Posterior vena cava (tissue), 2 donors: ENCODE data around the gene CEBPA. TPM values are rescaled to one million over a fixed set of nuclear protein-coding genes. Genes with fewer than 3 reads are reported as not detected.

ENCODE experiments used
- DNase-seq: peaks from one replicate; pipeline ENCODE4 v3.0.0-alpha.2; 2020; ENCODE audit warnings: low spot score
- intact Hi-C, 2 donors: fragments of 100-400 bp; cut with DNase I; formaldehyde crosslinking; loops; one replicate each; pipeline versions ENCODE4 v1.14.1 to v1.14.2; 2022 to 2023
- total RNA-seq, 2 donors: library from RNA; stranded (reverse); fragmentation: NEBNext Ultra II Directional; extraction: Animal tissue kit (Norgen Biotek cat#: 25700); gene quantifications; one replicate each; pipeline ENCODE4 v1.2.1, GENCODE V29; 2021
- donor health status: DM: yes; HTN: yes; CAD: no.
- donor health status: DM: yes; HTN: yes; CAD: no.

Gene CEBPA
- total RNA-seq, 2 donors from 2014 or later, result 6.3 to 8.0 TPM

DNA sequence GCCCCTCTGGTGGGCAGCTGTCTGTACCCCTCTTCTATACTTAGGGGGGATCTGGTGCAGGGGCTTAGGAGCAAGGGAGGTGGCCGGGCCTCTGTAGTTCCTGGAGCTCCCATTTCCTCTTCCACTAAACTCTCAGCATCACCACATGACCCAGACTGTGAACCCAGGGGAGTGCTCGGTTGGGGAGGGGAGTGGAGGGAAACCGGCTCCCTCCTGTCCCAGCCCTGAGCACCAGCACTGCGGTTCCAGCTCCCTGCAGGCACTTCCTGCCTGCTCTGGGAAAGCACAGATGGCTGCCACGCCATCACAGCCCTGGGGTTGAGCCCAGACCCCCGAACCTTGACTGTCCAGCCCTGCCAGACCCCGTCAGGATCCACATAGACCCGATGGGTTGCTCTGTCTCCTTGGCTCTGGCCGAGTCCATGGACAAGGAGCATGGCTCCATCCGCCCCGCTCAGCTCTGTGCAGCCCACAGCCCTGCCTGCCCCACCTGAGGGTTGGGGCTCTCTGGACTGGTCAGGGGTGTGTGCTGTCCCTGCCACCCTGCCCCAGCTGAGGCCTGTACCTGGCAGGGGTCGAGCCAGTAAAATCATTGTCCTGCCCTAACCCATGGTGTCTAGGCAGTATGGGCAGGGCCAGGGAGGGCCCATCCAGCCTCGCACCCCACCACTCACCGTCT, 40.7 kb downstream of the CEBPA start:
- DNase-seq, result no peak
- intact Hi-C loops, result no loop called here

DNA sequence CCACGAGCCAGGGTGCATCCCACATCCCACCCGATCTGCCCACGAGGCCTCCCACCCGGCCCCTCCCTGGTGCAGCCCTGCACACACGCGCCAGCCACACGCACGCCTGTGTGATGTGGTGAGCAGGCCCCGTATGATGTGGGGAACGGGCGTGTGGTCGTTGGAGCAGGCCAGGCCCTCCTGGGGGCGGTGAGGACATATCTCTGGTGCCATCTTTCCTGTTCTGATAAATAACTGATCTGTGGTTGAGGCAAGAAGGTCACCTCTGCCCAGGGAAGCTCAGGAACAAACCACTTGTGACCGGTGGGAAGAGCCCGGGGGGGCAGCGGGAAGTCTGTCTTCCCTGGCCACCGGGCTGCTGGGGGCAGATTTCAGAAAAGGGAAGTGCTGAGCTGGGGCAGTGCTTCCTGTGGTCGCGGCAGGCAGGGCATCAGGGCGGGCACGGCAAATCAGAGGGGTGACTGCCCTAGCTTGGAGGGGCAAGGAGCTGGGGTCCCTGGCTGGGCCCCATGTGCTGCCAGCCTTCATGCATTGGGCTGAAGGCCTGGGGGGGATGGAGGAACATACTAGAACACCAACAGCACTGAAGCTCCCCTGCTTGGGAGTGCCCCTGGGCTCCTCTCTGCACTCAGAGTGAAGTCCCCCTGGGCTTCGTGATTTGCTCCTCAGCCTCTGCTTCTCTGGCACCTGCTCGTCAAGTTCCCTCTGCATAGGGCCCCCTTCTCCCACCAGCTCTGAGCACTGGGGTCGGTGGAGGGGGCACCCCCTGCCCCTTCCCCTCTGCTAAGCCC, 41.5 kb downstream of the CEBPA start:
- intact Hi-C loops, result no loop called here

DNA sequence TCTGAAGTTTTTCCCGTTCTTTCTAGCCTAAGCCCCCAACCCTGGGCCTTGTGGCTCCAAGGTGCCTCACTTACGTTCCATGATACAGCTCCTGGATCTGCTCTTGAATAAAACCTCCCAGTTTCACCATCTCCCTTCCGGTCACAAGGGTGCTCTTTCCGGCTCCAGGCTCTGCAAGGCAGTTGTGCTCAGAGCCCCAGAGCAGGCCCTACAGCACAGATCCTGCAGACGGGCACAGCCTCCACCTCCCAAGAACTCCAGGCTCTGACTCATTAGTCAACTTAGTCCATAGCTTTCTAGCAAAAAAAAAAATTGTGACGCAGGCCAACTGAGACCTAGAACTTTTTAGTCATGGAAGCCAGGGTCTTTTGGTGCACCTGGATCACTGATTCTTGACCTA, 42.8 kb downstream of the CEBPA start:
- intact Hi-C loops, result no loop called here
- DNase-seq, result no peak

More for the DNA sequence above, 41.5 kb downstream of the CEBPA start:
- DNase-seq, result no peak

DNA sequence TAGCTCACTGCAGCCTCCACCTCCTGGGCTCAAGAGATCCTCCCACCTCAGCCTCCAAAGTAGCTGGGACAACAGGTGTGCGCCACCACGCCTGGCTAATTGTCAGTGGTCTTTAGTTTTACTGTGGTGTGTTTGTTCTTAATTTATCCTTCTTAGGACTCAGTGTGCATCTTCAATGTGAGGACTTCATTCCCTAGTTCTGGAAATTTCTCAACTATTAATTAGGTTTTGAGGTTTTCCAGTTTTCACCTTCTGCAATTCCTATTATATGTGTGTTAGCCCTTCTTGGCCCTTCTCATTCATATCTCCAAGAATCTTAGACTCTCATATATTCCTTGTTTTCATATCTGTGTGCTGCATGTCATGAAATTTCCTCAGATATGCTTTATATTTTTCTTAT, 44.5 kb downstream of the CEBPA start:
- DNase-seq, result no peak
- intact Hi-C loops, result no loop called here

DNA sequence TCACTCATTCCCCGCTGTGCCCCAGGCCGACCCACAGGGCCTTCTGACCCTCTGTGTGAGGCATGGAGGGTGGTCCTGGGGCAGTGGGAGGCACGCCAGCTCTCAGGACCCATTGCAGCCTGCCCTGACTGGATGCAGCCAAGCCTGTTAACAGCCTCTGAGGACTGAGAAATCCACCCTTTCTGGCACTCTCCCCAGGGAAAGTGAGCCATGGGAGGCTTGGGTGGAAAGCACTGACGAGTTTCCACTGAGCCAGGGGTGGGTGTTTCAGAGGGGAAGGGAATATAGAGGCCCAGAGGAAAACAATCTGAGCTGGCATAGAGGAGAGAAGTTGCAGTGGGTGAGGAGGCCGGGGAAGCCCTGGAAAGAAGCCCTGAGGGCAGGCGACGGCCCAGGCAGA, 46.1 kb downstream of the CEBPA start:
- no peak for DNase-seq
- intact Hi-C loops, result no loop called here

DNA sequence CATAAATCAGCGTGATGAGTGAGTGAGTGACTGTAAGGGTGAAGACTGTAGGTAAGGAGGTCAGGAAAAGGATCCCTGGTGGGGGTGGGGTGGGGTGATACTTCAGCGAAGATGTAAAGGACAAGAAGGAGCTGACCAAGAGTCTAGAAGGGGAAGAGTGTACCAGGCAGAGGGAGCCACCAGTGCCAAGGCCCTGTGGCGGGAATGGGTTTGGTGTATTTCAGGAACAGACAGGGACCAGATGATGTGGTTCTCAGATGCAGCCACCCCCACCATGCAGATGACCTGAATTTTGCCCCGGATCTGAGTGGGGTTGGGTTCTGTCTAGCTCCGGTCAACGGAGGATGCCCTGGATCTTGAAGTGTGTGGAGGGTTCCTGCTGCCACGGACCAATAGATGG, 46.6 kb downstream of the CEBPA start:
- DNase-seq, result no peak
- intact Hi-C loops, result no loop called here

DNA sequence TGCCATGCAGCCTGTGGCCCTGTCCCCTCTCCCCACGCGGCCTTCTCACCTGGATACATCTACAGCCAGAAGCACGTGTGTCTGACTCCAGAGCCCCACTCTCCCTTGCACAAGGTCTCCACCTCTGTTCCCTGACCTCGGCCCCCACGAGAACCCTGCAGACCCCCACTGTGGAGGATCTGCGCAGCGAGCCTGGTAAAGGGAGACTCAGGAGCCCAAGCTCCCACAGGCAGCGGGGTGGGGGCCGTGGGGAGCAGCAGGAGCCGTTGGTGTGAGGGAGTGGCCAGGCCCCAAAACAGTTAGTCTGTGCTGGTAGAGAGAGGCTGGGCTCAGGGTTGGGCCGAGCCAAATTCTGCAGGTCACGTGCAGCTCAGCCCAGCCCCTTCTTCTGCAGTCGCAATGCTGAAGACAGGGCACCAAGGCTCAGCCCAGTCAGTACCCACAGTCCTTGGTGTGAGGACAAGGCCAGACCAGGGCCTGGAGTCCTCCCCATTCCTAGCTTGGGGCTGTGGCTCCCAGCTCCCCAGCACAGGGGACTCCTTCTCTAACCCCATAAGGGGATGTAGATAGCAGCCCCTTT, 48.0 kb downstream of the CEBPA start:
- intact Hi-C loops, result no loop called here
- no peak for DNase-seq

DNA sequence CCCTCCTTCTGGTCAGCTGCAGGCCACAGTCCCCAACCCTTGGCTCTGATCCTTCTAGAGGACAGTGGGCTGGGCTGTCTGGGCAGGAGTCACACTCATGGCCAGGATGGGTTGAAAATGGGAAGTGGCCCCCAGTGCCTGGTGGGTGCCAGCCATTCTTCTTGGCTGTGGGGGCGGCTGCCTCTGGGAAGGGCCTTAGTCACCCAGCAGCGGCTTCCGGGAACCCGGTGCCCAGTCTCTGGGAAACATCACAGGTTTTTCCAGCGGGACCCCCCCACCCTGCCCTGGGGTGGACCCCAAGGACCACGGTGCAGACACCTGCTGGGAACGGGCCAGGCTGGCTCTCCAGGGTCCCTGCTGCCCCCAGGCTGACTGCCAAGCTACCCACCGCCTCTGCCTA, 49.4 kb downstream of the CEBPA start:
- no peak for DNase-seq
- intact Hi-C loops, result no loop called here

DNA sequence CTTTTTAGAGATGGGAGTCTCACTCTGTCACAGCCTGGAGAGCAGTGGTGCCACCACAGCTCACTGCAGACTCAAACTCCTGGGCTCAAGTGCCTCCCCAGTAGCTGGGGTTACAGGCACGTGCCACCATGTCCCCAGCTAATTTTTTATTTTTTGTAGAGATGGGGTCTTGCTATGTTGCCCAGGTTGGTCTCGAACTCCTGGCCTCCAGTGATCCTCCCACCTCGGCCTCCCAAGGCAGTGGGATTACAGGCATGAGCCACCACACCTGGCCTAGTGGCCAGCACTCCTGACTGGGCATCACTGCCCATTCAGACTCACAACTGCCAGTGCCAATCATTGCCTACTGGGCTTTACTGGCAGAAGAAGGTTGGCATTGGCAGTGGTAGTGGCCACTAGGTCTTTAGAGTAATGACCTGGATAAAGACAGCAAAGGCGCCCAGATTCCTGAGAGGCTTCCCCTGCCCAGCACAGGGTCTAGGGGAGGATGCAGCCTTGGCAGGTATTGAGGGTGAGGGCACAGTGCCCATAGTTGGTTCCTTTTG, 49.8 kb downstream of the CEBPA start:
- no peak for DNase-seq
- intact Hi-C loops, result no loop called here

DNA sequence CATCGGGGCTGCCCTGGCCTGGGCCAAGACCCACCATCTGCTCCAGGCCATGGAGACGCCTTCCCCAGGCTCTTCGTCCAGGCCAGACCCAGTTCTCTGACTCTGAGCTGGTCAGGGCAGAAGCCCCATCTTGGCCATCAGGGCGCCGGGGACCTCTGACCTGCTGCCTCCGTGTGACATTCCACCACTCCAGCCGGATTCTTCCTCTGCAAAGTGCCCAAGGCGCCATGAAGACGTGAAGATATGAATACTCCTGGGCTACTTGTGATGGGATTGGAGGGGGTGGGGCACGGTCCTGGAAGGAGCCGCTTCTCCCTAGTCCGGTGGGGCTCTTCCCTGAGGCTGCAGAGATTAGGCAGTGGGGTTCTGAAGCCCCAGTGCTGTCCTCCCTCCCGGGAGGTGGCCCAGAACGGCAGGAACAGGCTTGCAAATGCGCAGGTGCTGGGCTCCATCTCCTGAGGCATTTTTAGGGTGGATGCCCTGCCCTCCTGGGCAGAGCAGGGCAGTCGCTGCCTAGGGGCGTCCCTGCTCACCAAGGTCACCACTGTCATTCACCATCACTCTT, 50.7 kb downstream of the CEBPA start:
- DNase-seq, result no peak
- intact Hi-C loops, result no loop called here

DNA sequence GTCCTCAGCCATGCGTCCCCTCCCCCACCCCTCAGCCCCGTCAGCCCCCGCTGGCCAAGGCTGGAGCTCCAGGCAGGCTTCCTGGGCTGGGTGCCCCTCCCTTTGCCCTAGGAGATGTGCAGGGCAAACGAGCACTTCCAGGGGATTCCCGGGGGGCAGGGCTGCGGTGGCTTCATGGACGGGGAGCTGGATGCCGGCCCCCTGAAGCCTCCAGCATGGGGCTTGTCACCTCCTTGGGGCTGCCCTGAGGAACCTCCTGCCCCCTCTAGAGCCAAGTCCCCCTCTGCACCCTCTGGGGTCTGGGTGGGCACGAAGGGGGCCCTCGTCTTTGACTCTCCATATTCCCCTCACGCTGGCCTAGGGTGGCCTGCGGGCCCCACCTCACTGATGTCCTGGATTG, 51.3 kb downstream of the CEBPA start:
- intact Hi-C loops, result no loop called here
- DNase-seq, result no peak

DNA sequence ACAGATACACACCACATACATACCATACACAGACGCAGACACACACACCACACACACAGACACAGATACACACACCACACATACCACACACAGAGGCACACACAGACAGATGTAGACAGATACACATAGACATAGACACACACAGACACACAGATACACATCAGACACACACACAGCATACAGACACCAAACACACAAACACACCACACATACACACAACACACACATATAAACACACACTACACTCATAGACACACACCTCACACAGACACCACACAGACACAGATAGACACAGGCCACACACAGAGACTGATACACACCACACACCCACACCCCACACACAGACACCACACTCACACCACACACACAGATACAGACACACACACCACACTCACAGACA, 51.8 kb downstream of the CEBPA start:
- intact Hi-C loops, result no loop called here

More for the DNA sequence above, 51.8 kb downstream of the CEBPA start:
- no peak for DNase-seq

Other genes starting within 250 kb of the CEBPA start
- gene RHPN2, start 237.6 kb downstream of the CEBPA start, total RNA-seq, result 1 to 10 TPM in 1 of 2 donors, under 1 TPM in 1; 0.56 to 1.5 TPM
- gene GPATCH1, start 221.4 kb downstream of the CEBPA start, total RNA-seq, result 1 to 10 TPM; 6.0 to 6.5 TPM
- gene WDR88, start 170.4 kb downstream of the CEBPA start, total RNA-seq, result not detected
- 10 to 100 TPM; 36.1 to 36.8 TPM for gene LRP3, start 108.2 kb downstream of the CEBPA start, total RNA-seq
- not detected for gene SLC7A10, start 76.7 kb downstream of the CEBPA start, total RNA-seq
- gene CEBPG, start 71.2 kb upstream of the CEBPA start, total RNA-seq, result 10 to 100 TPM; 29.1 to 41.3 TPM
- gene PEPD, start 219.3 kb upstream of the CEBPA start, total RNA-seq, result 10 to 100 TPM; 63.5 to 70.6 TPM